NCI-H2227 treated with DMSO at 0.1 percent for 48 hours (cell line): ENCODE measurements around the gene LRG1.
"Not testable (repeated sequence)": the region's sequence is repeated elsewhere in the genome, so short reads cannot be mapped to it uniquely, and the experiment has no call there.

Experiments used
- DNase-seq: peaks from one replicate; lab custom pipeline; 2025; lab: John Stamatoyannopoulos, UW

The LRG1 gene

GRCh38 chr19:4550479-4551050 lies 10.7 kb upstream of the LRG1 start:
- no peak for DNase-seq

DNA sequence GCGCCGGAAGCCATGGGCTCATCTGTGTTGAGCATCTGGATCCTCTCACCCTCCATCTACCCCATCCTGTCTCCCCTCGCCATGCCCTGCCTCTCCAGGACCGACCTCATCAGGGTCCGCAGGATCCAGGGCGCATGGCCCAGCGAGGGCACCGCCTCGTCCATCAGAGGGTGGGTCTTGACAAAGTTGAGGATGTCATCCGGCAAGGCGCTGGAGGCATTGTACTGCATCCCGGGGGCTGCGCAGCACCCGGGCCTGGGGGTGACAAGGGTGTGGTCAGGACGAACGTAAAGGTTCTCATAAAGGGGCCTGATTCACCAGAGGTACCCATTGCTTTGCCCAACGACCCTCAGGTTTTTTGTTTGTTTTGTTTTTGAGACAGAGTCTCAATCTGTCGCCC lies 10.2 kb upstream of the LRG1 start:
- DNase-seq, result no peak

DNA sequence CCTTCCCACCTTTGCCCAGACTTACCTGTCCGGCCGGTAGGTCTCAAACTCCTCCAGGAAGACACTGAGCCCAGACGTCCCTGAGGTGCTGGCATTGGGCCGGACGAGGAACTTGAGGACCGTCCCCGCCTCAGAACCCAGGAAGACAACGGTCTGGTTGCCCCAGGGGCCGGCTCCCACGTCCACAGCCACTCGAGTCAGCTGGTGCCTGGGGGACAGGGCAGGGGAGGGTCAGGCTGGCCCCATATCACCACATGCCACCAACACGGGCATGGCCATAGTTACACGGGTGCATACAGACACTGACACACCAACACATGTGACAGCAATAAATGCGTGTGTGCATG lies 8.4 kb upstream of the LRG1 start:
- no peak for DNase-seq

- no peak for DNase-seq
These were observed 7.7 kb upstream of the LRG1 start for GRCh38 chr19:4547303-4548237.

DNA sequence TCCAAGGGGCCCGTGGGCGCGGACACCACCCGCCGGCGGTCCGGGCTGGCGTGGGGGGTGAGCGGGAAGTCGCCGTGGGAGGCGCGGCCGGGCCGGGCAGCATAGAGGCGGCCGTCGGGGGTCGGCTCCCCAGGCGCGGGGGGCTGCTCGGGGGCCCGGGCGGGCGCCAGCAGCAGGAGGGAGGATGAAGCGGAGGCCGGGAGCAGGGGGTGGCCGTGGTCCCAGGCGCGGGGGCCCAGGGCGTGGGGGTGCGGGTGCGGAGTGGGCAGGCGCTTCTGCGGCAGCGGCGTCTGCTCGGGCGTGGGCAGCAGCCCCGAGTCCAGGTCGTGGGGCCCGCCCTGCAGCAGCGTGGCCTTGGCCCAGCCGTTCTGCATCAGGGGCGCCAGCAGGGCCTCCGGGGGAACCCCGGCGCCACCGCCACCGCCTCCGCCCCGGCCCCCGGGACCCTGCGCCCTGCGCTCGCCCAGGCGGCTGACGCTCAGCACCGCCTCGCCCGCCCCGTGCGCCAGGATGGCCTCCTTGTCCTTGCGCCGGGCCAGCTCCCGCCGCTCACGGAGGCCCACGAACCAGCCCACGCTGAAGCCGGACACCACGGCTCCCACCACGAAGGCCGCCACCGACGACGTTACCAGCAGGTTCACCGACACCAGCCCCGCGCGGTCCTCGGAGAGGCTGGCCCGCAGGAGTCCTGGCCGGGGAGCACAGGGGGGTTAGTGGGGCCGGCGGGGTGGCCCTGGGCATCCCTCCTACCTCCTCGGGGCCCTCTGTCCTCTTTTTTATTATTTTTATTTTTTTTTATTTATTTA lies 4.2 kb upstream of the LRG1 start:
- no peak for DNase-seq

- no peak for DNase-seq
These were observed 3.3 kb upstream of the LRG1 start for GRCh38 chr19:4542896-4543841.

GRCh38 chr19:4541806-4542145 lies 1.9 kb upstream of the LRG1 start:
- DNase-seq, result not testable (repeated sequence)

- no peak for DNase-seq
These were observed 1.4 kb upstream of the LRG1 start for GRCh38 chr19:4541114-4541805.

- DNase-seq, result no peak
These were observed 605 bp downstream of the LRG1 start for GRCh38 chr19:4539169-4539692.

- no peak for DNase-seq
These were observed 1.3 kb downstream of the LRG1 start for GRCh38 chr19:4538601-4538954.

- DNase-seq, result no peak
These were observed 1.8 kb downstream of the LRG1 start for GRCh38 chr19:4537953-4538600.

GRCh38 chr19:4536798-4537197 lies 3.0 kb downstream of the LRG1 start:
- no peak for DNase-seq

GRCh38 chr19:4534836-4535658 lies 4.8 kb downstream of the LRG1 start, which contains the start of gene PLIN5:
TSS of gene PLIN5 (minus strand) at chr19:4535224. CDS start at chr19:4534074, 1,150 bp downstream.
- DNase-seq, result peak; percentile 90

DNA sequence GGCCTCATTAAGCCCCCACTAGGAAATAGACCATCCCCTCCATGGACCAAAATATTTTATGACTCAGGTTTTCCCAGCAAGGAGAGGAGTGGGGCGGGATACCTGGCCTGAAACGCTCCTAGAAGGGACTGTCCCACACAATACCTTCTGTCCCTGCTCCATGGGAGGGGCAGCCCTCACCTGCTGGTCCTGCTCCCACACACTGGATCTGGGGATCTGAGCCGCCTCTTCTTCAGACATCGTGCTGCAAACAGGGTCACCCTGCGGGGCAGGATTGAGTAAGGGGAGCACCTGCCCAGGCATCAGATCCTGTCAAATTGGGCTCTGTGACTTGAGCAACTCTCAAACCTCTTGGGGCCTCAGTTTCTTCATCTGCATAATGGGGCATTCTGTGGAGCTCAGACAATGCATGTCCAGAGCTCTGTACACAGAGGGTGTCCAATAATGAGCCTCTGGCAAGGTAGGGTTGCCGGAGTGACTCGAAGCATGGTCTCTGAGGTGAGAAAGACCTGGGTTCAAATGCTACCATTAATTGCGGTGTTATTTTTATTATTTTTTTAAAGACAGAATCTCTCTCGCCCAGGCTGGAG lies 5.9 kb downstream of the LRG1 start:
- no peak for DNase-seq

DNA sequence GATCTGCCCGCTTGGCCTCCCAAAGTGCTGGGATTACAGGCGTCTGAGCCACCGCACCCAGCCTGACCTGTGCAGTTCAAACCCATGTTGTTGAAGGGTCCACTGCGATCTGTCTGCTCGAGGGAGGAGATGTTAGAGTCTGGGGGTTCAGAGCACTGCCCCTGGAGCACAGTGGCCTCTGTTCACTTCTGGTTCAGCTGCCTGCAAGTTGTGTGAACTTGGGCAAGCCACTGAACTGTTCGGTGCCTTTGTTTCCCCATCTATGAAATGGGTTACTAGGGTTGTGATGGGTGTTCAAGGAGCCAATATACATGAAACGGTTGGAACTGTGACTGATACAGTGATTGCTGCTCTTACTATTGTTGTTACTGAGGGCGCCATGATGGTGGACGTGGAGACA lies 6.5 kb downstream of the LRG1 start:
- no peak for DNase-seq

GRCh38 chr19:4531562-4532165 lies 8.2 kb downstream of the LRG1 start:
- no peak for DNase-seq

GRCh38 chr19:4529924-4530522 lies 9.8 kb downstream of the LRG1 start:
- DNase-seq, result no peak

DNA sequence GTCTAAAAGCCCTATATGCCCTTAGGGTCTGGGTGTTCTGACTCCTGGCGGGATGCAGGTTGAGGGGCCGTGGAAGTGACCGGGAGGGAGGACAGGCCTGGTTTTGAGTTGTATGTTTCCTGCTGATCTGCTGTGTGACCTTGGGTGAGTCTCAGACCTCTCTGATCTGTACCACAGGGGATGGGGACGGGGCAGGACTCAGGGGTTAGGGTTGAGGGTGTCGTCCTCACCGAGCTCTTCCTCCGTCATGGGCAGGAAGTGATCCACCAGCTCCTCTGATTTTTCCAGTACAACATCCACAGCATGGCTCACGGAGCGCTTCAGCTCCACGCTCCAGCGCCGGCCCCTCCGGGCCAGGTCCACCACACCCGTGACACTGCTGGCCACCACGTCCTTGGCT lies 11.0 kb downstream of the LRG1 start:
- DNase-seq, result no peak
